ENCODE data around the gene SPOCD1.
A peak's percentile ranks its signal among the peaks of the same experiment; 100 is the strongest.
"Not testable (repeated sequence)": the region's sequence is repeated elsewhere in the genome, so short reads cannot be mapped to it uniquely, and the experiment has no call there.

SPOCD1 gene

GRCh38 chr1:31830065-31830464 lies 14.2 kb upstream of the SPOCD1 start:
- no peak for DNase-seq

- no peak for DNase-seq
Observed at GRCh38 chr1:31828926-31829690, 13.3 kb upstream of the SPOCD1 start.

- DNase-seq, result no peak
Observed at GRCh38 chr1:31828341-31828740, 12.5 kb upstream of the SPOCD1 start.

GRCh38 chr1:31823780-31824179 lies 8.0 kb upstream of the SPOCD1 start:
- no peak for DNase-seq

- DNase-seq, result peak in 31 of 56 donors; percentile 15 to 80 (median 43)
Observed at GRCh38 chr1:31822766-31823165, 6.9 kb upstream of the SPOCD1 start.

GRCh38 chr1:31820196-31820595 lies 4.4 kb upstream of the SPOCD1 start:
- not testable (repeated sequence) for DNase-seq

- no peak for DNase-seq
Observed at GRCh38 chr1:31818206-31818605, 2.4 kb upstream of the SPOCD1 start.

GRCh38 chr1:31816947-31817346 lies 1.1 kb upstream of the SPOCD1 start:
- DNase-seq, result not testable (repeated sequence)

GRCh38 chr1:31816501-31816900 lies 679 bp upstream of the SPOCD1 start:
- DNase-seq, result not testable (repeated sequence)

GRCh38 chr1:31815307-31815645 lies 546 bp downstream of the SPOCD1 start:
- no peak for DNase-seq

GRCh38 chr1:31814631-31815306 lies 1.1 kb downstream of the SPOCD1 start:
- no peak for DNase-seq

- DNase-seq, result no peak
Observed at GRCh38 chr1:31814041-31814511, 1.7 kb downstream of the SPOCD1 start.

GRCh38 chr1:31812158-31812829 lies 3.5 kb downstream of the SPOCD1 start:
- DNase-seq, result no peak

- DNase-seq, result peak in 53 of 56 donors; percentile 52 to 96 (median 82)
Observed at GRCh38 chr1:31811605-31812004, 4.2 kb downstream of the SPOCD1 start.

- DNase-seq, result no peak
Observed at GRCh38 chr1:31809698-31810097, 6.1 kb downstream of the SPOCD1 start.

GRCh38 chr1:31807273-31808048 lies 8.4 kb downstream of the SPOCD1 start:
- DNase-seq, result no peak

- DNase-seq, result no peak
Observed at GRCh38 chr1:31805318-31805717, 10.5 kb downstream of the SPOCD1 start.

- no peak for DNase-seq
Observed at GRCh38 chr1:31804098-31804497, 11.7 kb downstream of the SPOCD1 start.

- DNase-seq, result no peak
Observed at GRCh38 chr1:31803610-31804009, 12.2 kb downstream of the SPOCD1 start.

GRCh38 chr1:31802190-31803150 lies 13.4 kb downstream of the SPOCD1 start:
- DNase-seq, result no peak

Measured in amygdala (tissue), 56 donors.